Stimulated activated CD4-positive, alpha-beta T cell treated with anti-CD3 and anti-CD28 coated beads, Interleukin-15, amount 100 ng/mL, for 24 hours (primary cell): ENCODE results near the gene TOX3.

Source experiments
- DNase-seq: peaks from one replicate; pipeline ENCODE4 v3.0.0-alpha.2; 2020

The TOX3 gene

GRCh38 chr16:52535076-52535475 is 11.9 kb downstream of the TOX3 start:
- no peak for DNase-seq

GRCh38 chr16:52533296-52533695 is 13.6 kb downstream of the TOX3 start:
- no peak for DNase-seq

DNA sequence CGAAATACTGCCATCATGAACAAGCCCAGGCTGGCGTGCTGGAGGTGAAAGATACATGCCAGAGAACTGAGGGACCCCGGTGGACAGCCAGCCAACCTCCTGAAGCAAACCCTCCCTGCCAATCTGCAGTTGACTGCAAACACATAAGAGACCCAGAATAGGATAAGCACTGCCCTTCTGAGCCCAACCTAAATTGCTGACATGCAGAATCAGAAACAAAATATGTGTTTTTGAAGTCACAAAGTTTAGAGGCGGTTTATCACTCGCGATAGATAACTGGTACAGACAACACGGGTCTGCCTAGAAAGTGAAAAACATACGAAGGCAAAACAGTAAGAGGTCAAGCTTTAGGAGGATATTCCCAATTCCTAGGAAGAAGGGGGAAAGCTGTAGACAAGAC is 14.6 kb downstream of the TOX3 start:
- DNase-seq: no peak

DNA sequence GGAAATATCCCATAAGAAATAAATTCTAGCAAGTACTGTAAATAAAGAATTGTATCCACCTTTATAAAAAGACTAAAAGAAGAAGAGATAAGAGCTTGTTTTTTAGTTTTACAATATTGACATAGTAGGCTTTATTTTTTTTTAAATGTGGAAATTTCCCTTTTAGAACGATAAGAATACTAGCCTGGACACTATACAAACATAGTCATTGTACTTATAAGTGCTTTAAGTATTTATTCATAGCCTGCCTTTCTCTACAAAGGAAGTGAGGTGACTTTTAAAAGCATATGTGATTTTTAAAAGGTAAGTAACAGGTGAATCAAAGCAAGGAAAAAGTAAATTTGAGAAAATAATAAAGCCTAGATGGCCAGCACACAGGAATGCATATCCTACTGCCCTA is 17.7 kb downstream of the TOX3 start:
- no peak for DNase-seq

DNA sequence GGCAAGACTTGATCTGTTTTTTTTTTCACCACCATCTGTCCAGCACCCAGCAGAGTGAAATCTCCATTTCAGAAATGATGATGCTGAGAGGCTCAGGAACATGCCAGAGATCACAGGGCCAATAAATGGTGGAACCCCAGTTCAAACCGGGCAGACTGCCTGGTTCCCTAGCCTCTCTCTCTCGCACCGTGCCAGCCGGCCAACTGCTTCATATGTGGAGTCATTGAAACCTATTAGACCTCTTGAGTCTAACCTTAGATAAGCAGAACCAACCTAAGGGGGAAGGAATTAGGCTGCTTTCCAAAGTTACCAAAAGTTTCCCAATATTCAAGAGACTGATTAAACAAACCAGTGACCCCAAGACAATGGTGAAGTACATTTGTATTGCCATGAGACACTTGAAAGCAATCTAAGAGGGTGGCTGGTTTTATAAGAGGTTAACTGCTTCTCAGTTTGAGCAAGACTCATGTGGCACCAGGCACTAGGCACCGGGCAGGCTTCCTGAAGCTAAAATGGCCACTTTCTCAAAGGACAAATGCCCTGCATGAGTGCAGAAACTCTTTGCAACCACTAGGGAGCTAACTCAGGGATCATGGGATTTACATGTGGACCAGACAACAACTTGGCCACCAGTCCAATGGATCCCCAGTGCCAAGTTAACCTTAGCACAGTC is 18.4 kb downstream of the TOX3 start:
- no peak for DNase-seq

DNA sequence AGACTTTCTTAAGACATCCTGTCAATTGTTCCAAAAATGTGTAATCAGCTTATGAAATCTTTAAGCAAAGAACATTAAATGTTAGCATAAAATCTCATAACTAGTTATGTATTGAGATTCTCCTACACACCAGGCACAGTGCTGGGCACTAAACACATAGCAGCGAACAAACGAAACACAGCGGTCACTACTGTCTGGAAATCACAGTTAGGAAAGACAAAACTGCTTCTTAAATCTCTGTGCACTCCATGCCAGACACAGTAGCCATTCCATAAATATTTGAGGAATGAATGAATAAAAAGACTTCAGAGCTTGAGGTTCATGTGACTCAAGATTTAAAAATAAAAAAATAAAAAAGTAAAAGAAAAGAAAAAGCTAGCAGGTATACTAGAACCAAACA is 20.1 kb downstream of the TOX3 start:
- no peak for DNase-seq

GRCh38 chr16:52526116-52526828 is 20.7 kb downstream of the TOX3 start:
- no peak for DNase-seq

- no peak for DNase-seq
Observed at GRCh38 chr16:52521570-52521969, 25.4 kb downstream of the TOX3 start.

DNA sequence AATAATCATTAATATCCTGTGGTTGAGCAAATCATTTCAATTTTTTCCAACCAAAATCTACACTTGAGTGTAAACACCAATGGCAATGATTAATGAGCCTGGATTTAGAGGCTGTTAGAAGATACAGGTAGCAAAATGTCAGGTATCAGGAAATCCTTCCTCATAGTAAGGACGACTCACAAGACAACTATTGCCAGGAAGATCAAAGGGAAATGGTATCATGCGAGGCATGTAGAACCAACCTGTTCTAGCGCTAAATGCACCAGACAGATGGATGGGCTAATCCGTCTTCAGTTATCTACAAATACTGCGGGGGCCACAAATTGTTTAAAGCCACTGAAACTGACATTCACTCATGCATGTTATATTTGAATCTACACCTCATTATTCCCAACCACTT is 28.1 kb downstream of the TOX3 start:
- DNase-seq: no peak

DNA sequence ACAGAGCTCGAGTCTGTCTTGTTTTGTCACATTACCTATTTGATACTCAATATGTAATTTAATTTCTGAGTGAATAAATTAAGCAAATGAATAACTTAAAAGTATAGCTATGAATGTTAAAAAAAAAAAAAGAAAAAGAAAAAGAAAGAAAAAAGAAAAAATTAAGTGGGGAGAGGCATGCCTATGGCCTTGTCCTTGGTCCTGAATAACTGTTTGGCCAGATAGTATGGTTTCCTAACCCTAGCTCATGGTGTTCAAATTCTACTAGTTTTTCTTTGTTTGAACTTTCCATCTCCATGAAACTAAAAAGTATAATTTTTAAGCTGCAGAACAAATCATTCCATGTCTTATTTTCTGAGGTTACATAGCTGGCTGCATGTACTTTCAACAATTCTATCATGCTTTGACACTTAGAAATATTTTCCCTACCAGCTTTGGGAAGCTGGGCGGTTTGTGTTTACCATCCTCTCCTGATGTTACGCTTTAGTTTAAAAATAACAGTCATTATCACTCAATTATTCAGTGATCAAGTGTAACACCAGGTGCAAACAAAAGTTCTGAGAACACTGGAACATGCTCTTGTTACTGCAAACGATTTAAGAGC is 31.8 kb downstream of the TOX3 start:
- DNase-seq: no peak

DNA sequence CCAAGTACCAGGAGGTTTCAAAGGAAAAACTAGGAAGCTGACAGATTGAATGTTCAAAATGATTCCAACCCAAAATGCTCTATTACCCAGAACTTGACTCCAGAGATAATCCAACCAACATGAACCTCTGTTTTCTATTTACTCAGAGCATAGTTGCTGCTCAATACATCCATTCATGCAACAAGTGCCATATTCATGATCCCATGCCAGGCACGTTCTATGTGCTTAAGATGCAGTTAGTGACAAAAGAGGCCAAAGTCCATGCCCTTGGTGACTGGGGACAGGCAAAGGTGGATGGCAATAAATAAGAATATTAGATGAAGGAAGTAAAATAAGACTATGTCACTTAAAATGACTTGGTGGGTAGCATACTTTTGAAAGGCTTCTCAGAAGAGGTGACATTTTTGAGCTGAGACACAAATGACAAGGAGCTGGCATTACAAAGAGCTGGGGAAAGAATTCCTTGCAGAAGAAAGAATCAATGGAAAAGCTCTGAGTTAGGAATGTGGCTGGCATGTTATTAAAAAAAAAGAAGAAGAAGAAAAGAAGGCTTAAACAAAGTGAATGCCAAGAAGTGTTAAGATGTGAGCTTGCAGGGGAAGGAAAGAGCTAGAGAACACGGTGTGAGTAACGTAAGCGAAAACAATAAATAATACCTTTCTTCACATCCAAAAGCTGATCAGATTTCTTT is 34.5 kb downstream of the TOX3 start:
- DNase-seq: no peak

- no peak for DNase-seq
Observed at GRCh38 chr16:52501746-52502145, 45.2 kb downstream of the TOX3 start.

DNA sequence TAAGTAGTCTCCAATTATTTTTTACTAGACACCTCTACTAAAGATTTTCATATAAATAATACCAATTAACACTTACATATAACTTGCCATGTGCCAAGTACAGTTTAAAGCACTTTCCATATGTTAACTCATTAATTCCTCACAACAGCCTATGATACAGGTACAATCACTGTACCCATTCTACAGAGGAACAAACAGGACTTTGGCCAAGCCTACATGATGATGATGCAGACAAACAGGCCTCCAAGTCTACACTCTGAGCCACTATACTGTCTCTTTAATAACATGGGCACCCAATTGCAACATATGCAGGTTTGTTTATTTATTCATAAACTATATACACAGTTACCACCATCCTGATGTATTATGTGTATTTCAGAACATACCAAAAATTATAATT is 46.0 kb downstream of the TOX3 start:
- no peak for DNase-seq

- no peak for DNase-seq
Observed at GRCh38 chr16:52499060-52499440, 47.9 kb downstream of the TOX3 start.

DNA sequence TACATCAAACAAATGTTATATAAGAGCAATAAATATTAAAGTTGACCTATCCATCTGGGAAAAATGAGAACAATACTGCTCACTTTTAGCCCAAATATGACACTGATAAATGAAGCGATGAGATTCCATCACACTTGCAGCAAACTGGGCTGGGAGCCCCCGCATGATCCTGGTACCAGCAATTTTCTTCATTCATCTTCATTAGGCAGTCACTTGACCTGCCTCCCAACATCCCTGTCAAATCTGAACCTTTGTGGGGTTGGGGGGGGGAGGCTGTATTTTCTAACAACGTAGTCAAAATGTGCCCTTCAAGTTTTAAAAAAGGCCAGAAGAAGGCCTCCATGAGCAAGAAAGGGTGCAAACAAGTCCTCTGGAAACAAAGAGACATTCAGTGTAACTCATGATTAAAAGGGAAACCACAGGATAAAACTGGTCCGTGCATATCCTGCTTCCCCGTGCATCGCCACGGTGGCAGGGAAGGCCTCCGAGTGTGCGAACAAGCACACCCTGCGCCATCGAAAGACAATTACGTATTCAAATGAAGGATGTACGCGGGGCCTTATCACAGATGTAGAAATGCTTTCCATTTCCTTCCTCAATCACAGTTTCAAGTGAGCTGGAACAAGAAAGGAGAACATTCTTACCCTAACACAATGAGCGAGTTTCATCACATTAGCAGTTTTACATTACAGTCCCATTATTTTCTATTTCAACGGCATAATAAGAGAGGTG is 48.4 kb downstream of the TOX3 start:
- DNase-seq: no peak

DNA sequence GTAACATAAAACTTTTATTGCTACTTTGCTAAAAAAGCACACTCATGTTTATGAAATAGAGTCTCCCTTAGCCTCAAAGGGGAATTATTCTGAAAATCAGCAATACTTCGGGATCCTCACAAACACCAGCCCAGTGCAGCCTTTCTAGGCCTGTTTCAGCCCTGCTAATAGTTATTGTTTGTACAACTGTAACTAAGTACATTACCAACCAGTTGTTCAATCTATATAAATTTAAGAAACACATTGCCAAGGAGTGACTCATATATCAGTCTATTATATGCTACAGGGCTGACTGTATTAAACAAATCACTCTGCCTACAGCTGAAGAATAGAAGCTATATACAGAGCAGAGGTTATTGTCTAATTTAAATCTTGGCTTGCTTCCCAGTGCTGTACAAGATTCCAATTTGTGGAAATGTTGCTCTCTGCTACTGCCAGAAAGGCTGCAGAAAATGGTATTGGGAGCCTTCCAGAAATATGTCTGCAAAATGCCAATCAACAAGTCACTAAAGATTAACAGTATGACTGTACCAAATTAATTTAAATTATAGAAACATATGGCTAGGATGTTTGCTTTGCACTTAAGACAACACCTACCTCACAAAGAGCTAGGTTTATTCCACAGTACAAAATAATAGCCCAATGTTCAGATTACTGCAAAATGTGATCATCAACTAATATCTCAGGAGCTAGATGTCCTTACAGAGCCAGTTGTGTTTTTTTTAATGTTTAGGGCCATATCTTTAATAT is 49.7 kb downstream of the TOX3 start:
- no peak for DNase-seq

DNA sequence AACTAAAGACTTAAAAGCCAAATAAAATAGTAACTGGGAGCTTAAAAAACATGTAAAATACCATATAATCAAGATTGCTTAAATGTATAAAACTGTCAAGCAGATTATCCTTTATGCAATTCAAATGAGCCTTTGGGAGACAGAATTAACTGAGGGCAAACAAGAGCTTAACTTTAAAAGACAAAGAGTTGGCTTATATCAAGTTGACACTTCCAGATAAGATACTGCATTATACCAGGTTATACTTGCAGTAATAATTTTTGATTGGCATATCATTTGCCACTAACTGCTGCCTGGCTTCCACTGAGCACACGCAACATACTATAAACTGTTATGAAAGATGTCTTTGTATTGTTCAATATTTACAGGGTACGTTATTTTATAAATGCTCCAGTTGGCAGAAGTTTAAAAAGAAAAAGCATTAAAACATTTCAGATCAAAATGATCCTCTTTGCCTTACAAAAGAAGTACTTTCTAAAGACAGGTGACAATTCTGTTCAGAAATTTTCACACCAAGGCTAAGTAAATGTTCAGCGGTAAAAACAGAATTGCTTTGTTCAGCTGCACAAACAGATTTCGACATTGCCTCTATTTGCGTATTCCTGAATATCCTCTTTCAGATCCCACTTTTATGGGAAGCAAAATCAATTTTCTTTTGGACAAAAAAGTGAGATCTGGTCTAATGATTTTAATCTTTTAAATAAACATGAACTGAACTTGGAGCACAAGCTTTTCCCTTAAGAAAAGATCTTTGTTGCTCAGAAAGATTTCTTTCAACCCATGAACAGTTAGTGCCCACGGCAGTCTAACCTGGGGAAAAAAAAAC is 50.7 kb downstream of the TOX3 start:
- DNase-seq: no peak

DNA sequence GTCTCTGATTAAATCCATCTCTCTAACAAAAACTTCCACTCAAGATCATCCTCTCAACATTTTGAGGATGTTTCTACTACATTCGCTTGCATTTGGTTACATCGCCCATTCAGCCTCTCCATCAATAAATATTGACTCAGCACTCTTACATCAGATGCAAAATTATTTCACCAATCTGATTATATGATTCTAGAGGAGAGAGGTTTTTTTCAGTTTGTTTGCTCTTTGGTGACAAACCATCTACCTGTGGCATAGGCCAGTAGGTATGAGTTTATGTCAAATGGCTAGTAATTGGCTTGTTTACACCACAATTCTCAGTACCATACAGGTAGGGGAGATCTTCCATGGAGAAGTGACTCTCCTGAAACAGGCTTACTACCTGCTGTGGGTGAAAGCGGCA is 52.3 kb downstream of the TOX3 start:
- DNase-seq: no peak

DNA sequence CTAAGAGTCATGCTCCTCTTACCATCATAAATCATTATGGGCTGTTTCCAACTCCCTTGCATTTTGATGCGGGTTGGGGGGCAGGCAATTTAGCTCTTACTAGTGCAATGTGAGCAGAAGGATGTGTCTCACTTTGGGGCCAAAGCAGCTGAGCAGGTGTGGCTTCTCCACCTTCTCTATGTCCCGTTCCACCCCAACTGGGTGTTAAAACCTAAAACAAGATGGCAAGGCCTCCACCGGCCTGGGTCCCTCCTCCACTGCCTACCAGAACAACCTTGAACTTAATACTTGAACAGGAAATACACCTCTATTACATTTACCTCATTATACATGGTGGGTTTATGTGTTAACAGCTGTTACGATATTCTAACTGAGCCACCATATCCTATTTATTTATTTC is 52.8 kb downstream of the TOX3 start:
- DNase-seq: no peak

GRCh38 chr16:52492789-52493357 is 54.1 kb downstream of the TOX3 start:
- DNase-seq: no peak

GRCh38 chr16:52491216-52491615 is 55.7 kb downstream of the TOX3 start:
- DNase-seq: no peak
